ENCODE results near the gene ENOX2.
"Not testable (repeated sequence)": the region's sequence is repeated elsewhere in the genome, so short reads cannot be mapped to it uniquely, and the experiment has no call there.

Gene ENOX2

DNA sequence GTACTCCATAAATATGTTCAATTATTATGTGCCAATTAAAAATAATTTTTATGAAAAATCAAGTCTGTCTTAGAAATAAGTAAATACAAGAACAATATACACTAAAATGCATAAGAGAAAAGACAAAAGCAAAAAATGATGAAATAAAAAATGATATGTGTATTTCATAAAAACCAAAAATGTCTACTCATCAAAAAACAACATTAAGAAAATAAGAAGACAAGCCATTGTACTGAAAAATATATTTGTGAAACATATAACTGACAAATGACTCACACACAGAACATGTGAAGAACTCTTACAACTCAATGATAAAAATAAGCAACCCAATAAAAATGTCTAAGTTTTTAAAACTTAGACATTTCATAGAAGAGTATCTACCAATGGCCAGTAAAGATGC lies 34.1 kb upstream of the ENOX2 start:
- Histone ChIP-seq H3K27me3 (ENCODE audit: control insufficient read depth, low read length) (no peaks in the 10 kb centered on the region), H3K9me3 (ENCODE audit: control insufficient read depth, insufficient read depth, low read length) (no peaks in the 10 kb centered on the region), H4K20me1 (ENCODE audit: control insufficient read depth, insufficient read depth, low read depth, low read length) (no peaks in the 10 kb centered on the region), H3K4me3 (ENCODE audit: low read length) (no peak overlapping the region), H3K4me1 (ENCODE audit: control insufficient read depth, low read length) (no peaks in the 10 kb centered on the region), H3K36me3 (ENCODE audit: control insufficient read depth, low read length) (no peaks in the 10 kb centered on the region), H3K79me2 (ENCODE audit: control insufficient read depth, low read length) (no peaks in the 10 kb centered on the region), H3K9me2 (replicated peaks; ENCODE audit: control insufficient read depth, low read length) (no peaks in the 10 kb centered on the region), H3F3A (ENCODE audit: control insufficient read depth, insufficient read depth) (no peaks in the 10 kb centered on the region), H3K27ac (ENCODE audit: low read depth, low read length) (no peak overlapping the region), H3K4me2 (ENCODE audit: low read length) (no peak overlapping the region)
- TF ChIP-seq, protein P1, sequence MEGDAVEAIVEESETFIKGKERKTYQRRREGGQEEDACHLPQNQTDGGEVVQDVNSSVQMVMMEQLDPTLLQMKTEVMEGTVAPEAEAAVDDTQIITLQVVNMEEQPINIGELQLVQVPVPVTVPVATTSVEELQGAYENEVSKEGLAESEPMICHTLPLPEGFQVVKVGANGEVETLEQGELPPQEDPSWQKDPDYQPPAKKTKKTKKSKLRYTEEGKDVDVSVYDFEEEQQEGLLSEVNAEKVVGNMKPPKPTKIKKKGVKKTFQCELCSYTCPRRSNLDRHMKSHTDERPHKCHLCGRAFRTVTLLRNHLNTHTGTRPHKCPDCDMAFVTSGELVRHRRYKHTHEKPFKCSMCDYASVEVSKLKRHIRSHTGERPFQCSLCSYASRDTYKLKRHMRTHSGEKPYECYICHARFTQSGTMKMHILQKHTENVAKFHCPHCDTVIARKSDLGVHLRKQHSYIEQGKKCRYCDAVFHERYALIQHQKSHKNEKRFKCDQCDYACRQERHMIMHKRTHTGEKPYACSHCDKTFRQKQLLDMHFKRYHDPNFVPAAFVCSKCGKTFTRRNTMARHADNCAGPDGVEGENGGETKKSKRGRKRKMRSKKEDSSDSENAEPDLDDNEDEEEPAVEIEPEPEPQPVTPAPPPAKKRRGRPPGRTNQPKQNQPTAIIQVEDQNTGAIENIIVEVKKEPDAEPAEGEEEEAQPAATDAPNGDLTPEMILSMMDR (IDR thresholded peaks at IDR 0.05; ENCODE audit: low read depth, low read length, poor library complexity, severe bottlenecking), result no peak
- TF ChIP-seq EZH2phosphoT487 (IDR thresholded peaks at IDR 0.05; ENCODE audit: borderline replicate concordance, low read length), result no peak

- no peaks in the 10 kb centered on the region for H3K4me1 ChIP-seq (ENCODE audit: control insufficient read depth, low read length)
- H3K4me2 ChIP-seq (ENCODE audit: low read length), result no peak overlapping the region
- no peaks in the 10 kb centered on the region for H3K9me3 ChIP-seq (ENCODE audit: control insufficient read depth, insufficient read depth, low read length)
- H3K27ac ChIP-seq (ENCODE audit: low read depth, low read length), result no peak overlapping the region
- H4K20me1 ChIP-seq (ENCODE audit: control insufficient read depth, insufficient read depth, low read depth, low read length), result no peaks in the 10 kb centered on the region
- no peak overlapping the region for H3K4me3 ChIP-seq (ENCODE audit: low read length)
- H3K79me2 ChIP-seq (ENCODE audit: control insufficient read depth, low read length), result no peaks in the 10 kb centered on the region
- no peaks in the 10 kb centered on the region for H3F3A ChIP-seq (ENCODE audit: control insufficient read depth, insufficient read depth)
- no peaks in the 10 kb centered on the region for H3K27me3 ChIP-seq (ENCODE audit: control insufficient read depth, low read length)
- H3K9me2 ChIP-seq (replicated peaks; ENCODE audit: control insufficient read depth, low read length), result no peaks in the 10 kb centered on the region
- TF ChIP-seq EZH2phosphoT487 (IDR thresholded peaks at IDR 0.05; ENCODE audit: borderline replicate concordance, low read length), result no peak
- TF ChIP-seq, protein P1 (IDR thresholded peaks at IDR 0.05; ENCODE audit: low read depth, low read length, poor library complexity, severe bottlenecking), result no peak
- no peaks in the 10 kb centered on the region for H3K36me3 ChIP-seq (ENCODE audit: control insufficient read depth, low read length)
Observed at GRCh38 chrX:130933358-130933757, 30.3 kb upstream of the ENOX2 start.

DNA sequence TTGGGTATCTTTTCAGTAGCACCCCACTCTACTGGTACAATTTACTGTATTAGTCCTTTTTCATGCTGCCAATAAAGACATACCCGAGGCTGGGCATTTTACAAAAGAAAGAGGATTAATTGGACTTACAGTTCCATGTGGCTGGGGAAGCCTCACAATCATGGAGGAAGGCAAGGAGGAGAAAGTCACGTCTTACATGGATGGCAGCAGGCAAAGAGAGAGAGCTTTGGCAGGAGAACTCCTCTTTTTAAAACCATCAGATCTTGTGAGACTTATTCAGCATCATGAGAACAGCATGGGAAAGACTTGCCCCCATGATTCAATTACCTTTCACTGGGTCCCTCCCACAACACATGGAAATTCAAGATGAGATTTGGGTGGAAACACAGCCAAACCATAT lies 17.4 kb upstream of the ENOX2 start:
- not testable (repeated sequence) for H3K9me2 ChIP-seq (replicated peaks; ENCODE audit: control insufficient read depth, low read length); H4K20me1 ChIP-seq (ENCODE audit: control insufficient read depth, insufficient read depth, low read depth, low read length); H3K79me2 ChIP-seq (ENCODE audit: control insufficient read depth, low read length); H3F3A ChIP-seq (ENCODE audit: control insufficient read depth, insufficient read depth); H3K27me3 ChIP-seq (ENCODE audit: control insufficient read depth, low read length); H3K9me3 ChIP-seq (ENCODE audit: control insufficient read depth, insufficient read depth, low read length); H3K4me3 ChIP-seq (ENCODE audit: low read length); H3K27ac ChIP-seq (ENCODE audit: low read depth, low read length); H3K36me3 ChIP-seq (ENCODE audit: control insufficient read depth, low read length); H3K4me2 ChIP-seq (ENCODE audit: low read length); H3K4me1 ChIP-seq (ENCODE audit: control insufficient read depth, low read length)

- not testable (repeated sequence) for H4K20me1 ChIP-seq (ENCODE audit: control insufficient read depth, insufficient read depth, low read depth, low read length); H3K36me3 ChIP-seq (ENCODE audit: control insufficient read depth, low read length); H3K9me3 ChIP-seq (ENCODE audit: control insufficient read depth, insufficient read depth, low read length); H3K4me2 ChIP-seq (ENCODE audit: low read length); H3K9me2 ChIP-seq (replicated peaks; ENCODE audit: control insufficient read depth, low read length); H3K4me1 ChIP-seq (ENCODE audit: control insufficient read depth, low read length); H3K4me3 ChIP-seq (ENCODE audit: low read length); H3F3A ChIP-seq (ENCODE audit: control insufficient read depth, insufficient read depth); H3K27me3 ChIP-seq (ENCODE audit: control insufficient read depth, low read length); H3K27ac ChIP-seq (ENCODE audit: low read depth, low read length); H3K79me2 ChIP-seq (ENCODE audit: control insufficient read depth, low read length)
Observed at GRCh38 chrX:130919676-130920075, 16.7 kb upstream of the ENOX2 start.

DNA sequence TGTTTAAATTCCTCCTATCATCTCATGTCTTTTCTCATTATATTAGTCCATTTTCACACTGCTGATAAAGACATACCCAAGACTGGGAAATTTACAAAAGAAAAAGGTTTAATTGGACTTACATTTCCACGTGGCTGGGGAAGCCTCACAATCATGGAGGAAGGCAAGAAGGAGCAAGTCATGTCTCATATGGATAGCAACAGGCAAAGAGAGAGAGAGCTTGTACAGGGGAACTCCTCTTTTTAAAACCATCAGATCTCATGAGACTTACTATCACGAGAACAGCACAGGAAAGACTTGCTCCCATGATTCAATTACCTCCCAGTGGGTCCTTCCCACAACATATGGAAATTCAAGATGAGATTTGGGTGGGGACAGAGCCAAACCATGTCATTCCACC lies 15.5 kb upstream of the ENOX2 start:
- H3K9me2 ChIP-seq (replicated peaks; ENCODE audit: control insufficient read depth, low read length); H3K27ac ChIP-seq (ENCODE audit: low read depth, low read length); H3K4me1 ChIP-seq (ENCODE audit: control insufficient read depth, low read length); H3F3A ChIP-seq (ENCODE audit: control insufficient read depth, insufficient read depth); H4K20me1 ChIP-seq (ENCODE audit: control insufficient read depth, insufficient read depth, low read depth, low read length); H3K36me3 ChIP-seq (ENCODE audit: control insufficient read depth, low read length); H3K4me3 ChIP-seq (ENCODE audit: low read length); H3K9me3 ChIP-seq (ENCODE audit: control insufficient read depth, insufficient read depth, low read length); H3K27me3 ChIP-seq (ENCODE audit: control insufficient read depth, low read length); H3K4me2 ChIP-seq (ENCODE audit: low read length); H3K79me2 ChIP-seq (ENCODE audit: control insufficient read depth, low read length): not testable (repeated sequence)
